HuH-7.5 (cell line): ENCODE results near the gene ADGRG3.

ENCODE experiments used
- DNase-seq: peaks from one replicate; pipeline ENCODE4 v3.0.0; 2011; ENCODE audit warnings: low spot score

ADGRG3 gene

DNA sequence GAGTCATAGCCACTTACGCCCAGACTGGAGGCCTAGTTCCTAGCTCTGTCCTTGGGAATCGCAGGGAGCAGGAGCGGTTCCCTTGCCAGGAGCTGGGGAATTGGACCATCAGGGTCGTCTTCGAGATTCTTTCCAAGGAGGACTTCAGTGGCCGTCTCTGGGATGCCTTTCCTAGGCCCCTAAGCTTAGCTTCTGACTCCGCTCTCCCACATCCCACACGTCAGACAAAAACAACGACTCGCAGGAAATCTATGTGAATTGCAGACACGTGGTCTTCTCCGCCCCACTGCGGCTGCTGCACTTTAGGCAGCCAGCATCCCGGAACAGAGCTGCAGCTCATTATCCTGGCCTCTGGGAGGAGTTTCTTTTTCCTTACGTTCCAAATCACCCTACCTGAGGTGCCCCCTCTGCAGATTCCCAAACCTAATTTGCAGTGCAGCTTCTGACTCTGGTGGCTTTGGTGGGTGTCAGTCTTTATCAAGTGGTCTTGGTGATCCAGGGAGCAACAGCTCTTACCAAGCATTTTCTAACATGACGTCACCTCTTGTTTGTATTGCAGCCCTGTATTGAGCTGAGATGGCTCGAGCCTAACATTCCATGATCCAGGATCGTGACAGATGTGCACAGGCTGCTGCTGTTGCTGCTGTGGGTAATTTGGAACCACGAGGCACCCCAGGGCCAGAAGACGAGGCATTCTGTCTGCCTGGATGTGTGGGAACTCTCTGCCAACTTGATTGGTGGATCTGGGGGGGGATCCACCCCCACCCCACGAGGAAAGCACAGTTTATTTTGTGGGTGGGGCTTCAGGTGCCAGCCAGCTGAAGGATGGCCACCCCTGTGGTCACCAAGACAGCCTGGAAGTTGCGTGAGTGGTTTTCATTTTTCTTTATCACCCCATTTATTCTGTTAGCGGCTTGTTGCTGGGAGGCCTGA is 68.6 kb downstream of the ADGRG3 start:
- DNase-seq, result peak; percentile 72

DNA sequence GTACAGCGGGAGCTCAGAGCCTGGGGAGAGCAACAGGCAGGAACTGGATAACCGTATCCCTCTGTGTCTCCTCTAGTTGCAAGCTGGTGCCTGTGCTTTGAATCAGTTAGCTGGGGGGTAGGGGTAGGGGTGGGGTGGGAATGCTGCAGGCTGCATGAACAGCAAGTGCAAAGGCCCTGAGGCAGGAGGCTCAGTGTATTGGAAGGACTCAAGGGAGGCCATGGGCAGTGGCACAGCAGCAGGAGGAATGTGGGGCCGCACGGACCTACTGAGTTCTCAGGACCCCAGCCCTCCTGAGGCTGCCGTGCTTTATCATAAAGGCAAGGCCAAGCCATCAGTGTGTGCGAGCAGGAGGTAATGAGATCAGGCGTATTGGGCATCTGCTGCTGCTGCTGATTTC is 70.7 kb downstream of the ADGRG3 start:
- no peak for DNase-seq
